Heart left ventricle (tissue), 13 donors: ENCODE data around the gene RPL27A.

Source experiments
- CTCF ChIP-seq, 12 donors: fragments of 200-600 bp; sonication (generic) in 4 of 12; IDR thresholded peaks; one replicate each; pipeline versions ENCODE4 v1.5.0 to v1.8.0; 2018 to 2022; ENCODE audit warnings: antibody characterized with exemption in 12 of 12, mild to moderate bottlenecking in 5 of 12
- POLR2A ChIP-seq, 2 donors: fragments of 450-650 bp; IDR thresholded peaks; one replicate each; pipeline ENCODE4 v1.6.1; 2017; ENCODE audit warnings: antibody characterized with exemption in 2 of 2, mild to moderate bottlenecking in 2 of 2, moderate library complexity in 2 of 2
- donor health status: ischemic (EF 13 %, LVEDD 7.1; RV severe dilation, severe dysfunction).
- donor health status: DM: no; HTN: yes; CAD: no.
- donor health status: DM: no; HTN: no; CAD: no.
- donor health status: ischemic (EF 25% LVEDD 6.9; RV normal size, moderate dysfunction).
- donor health status: ischemic (EF 25% LVEDD 5.7; RV mildly dilated, moderate dysfunction).
- donor health status: ischemic (EF 35%, LVEDD 5.7; RV mildly dilated, moderate dysfunction).
- donor health status: nonischemic (EF 11% LVEDD 7.7; RV severe dilation, severe dysfunction).
- donor health status: DM: yes; HTN: yes; CAD: no.
- donor health status: PGD.
- donor health status: ischemic (EF 29% LVEDD 5.4; RV normal size, mild dysfunction).
- donor health status: nonischemic (EF 23%, LVEDD 6.1; RV moderate dilation, normal function).

- TF ChIP-seq CTCF (IDR thresholded peaks at IDR 0.05): no peak
- no peak for TF ChIP-seq POLR2A (IDR thresholded peaks at IDR 0.05)
Measured at GRCh38 chr11:8697054-8697453, 14.5 kb downstream of the RPL27A start.
